CD4-positive, alpha-beta T cell treated with Interleukin-6 for 4 hours (primary cell): ENCODE measurements around the gene DMRT3.

Experiments
- DNase-seq: peaks from one replicate; pipeline ENCODE4 v3.0.0-alpha.2; 2020; ENCODE audit warnings: mixed read lengths

The DMRT3 gene

DNA sequence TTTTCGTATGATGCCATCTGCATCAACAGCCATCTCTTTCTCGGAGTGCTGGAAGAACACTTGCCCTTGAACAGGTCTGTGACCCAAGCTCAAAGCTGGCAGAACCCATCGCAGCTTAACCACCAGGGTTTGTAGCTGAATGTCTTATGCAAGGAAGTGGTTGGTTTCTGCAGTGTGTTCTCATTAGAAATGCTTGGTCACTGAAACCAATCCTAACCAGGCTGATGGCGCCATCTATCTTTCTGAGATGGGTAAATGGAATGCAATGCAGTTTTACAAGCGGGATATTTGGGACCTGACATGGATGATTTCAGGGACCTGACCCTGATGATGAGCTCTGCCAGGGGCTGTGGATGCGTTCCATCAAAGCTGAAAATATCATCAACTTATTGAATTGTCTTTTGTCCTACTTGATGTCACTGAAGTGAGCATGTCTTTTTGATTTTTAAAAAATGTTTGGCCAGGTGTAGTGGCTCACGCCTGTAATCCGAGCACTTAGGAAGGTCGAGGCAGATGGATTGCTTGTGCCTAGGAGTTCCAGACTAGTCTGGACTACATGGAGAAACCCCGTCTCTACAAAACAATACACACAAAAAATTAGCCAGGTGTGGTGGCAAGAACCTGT, 28.7 kb downstream of the DMRT3 start:
- no peak for DNase-seq

DNA sequence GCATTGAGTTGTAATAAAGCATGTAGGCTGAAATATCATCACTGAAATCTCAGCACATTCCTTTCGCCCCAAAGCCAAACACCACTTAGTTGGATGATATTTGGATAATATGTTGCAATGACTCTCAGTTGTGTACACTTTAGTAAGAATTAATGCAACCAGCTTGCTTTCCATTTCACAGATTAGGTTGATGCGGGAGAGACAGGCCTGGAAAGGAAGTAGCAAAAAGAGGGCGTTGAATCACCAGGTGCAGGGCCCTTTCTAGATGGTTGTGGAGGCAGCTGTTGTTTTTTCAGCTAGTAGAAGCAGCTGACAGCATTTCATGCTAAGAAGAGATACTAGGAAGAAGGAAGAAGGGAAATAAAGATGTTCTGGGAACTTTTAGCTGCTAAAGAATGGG, 30.9 kb downstream of the DMRT3 start:
- DNase-seq: no peak

- DNase-seq: no peak
Measured at GRCh38 chr9:1008216-1008615, 31.8 kb downstream of the DMRT3 start.

DNA sequence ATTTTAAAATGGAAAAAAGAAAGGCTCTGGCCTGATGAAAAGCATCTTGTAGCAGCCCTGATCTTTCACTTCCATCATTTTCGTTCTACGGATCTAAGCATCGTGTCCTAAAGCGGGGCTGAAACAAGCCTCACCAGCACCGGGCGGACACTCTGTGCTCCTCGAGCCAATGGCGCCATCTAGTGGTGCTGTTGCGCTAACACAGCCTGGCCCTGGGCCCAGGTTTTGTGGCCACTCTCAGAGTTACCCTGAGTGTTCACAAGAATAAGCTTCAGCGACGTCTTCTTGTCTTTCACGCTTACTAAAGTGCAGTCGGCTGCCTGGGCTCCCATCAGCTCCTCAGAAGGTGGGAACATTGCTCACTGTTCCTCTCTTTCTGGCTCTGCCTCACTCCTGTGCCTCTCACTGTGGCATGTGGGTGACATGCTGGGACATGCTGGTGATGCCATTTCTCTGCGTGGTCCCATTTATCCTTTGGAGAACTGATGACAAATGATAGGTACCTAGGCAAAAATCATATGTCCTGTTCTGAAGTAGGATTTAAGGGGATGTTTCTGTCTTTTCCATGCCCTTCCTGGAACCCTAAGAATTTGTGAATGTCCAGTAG, 32.7 kb downstream of the DMRT3 start:
- DNase-seq: peak; percentile 73

- no peak for DNase-seq
Measured at GRCh38 chr9:1013021-1013420, 36.6 kb downstream of the DMRT3 start.

- DNase-seq: no peak
Measured at GRCh38 chr9:1014225-1014624, 37.8 kb downstream of the DMRT3 start.

GRCh38 chr9:1014640-1015039, 38.2 kb downstream of the DMRT3 start:
- no peak for DNase-seq

DNA sequence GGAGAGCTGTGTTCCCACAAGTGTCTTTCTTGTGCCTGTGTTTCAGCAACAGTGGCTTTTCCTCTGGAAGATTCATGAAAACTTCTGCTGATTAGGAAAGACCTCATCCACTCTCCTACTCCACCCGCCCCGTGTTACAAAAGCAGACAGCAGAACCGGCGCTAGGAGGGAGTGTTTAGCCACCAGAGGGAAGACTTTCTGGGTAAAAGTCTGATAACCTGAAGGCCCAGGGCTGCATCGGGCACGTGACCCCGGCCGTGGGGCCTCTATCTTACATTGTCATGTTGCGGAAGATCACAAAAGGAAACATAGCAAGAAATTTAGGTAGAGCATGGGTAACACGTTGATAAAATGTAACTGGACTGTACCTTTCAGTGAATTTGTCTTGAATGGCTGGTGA, 41.7 kb downstream of the DMRT3 start:
- no peak for DNase-seq

DNA sequence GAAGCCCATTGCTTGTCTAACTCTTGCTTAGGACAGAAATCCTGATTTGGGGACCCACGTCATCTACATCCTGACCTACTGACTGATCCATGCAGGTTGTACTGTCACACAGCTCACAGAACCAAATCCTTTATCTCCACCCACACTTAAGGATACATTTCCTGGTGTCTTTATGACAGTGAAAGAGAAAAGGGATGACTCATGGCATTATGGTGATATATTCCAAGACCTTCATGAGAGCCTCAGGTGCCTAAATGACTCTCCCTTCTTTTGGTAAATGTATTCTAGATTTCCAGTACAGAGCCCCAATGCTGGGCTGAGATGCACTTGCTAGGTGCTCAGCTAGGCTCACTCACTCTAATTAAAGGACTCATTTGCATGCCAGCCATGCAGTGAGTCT, 47.7 kb downstream of the DMRT3 start:
- no peak for DNase-seq

GRCh38 chr9:1025131-1025530, 48.7 kb downstream of the DMRT3 start:
- no peak for DNase-seq

GRCh38 chr9:1026219-1026618, 49.8 kb downstream of the DMRT3 start:
- DNase-seq: no peak

DNA sequence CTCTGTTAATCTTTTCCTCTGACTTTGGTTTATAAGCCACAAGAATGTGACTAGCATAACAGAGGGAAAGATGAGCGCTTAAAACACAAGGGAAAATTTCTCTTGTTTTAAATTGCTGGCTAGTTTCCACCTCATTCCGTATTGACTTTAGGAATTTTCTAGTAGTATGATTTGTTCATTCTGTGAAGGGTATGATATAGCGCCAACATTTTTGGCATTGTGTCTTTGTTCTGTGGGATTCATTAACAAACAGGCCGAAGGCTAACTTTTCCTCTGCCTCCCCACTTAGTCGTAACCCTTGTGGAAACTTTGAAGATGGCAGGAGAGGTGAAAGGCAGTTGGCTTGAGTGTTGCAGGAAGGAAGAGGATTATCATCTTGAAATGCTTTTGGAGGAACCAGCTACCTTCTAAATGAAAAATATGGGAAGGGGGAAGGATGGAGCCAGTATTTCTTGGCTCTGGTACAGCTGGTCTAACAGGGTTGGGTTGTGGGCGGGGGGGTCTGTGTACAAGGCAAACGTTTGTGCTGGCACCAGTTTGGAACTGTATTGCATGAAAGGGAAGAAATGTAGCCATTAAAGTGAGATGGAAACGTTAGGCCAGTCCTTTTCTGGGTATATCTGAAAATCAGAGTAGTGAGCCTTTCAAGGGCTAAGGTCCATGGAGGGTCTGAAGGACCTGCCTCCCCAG, 52.2 kb downstream of the DMRT3 start:
- no peak for DNase-seq

- DNase-seq: no peak
Measured at GRCh38 chr9:1031951-1032601, 55.6 kb downstream of the DMRT3 start.

- no peak for DNase-seq
Measured at GRCh38 chr9:1034271-1034670, 57.8 kb downstream of the DMRT3 start.

DNA sequence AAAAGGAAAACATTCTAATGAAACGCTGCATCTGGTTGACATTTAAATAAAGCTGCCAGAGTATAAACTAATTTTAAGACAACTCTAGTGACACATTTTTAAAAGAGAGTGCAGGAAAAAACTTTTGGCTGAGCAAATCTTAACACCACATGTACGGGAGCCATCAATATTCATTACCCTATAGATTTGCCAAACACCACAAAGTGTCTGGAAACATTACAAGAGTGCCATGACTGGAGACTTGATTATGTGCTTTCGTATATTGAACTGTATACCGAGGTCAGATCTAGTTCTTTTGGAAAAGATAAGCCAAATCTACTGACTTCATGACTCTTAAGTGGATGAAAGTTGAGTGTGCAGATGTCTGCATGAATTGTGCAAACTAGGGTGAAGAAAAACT, 63.1 kb downstream of the DMRT3 start:
- no peak for DNase-seq
